GM12878 (cell line): ENCODE data around the gene DNAH17. TPM values are rescaled to one million over a fixed set of nuclear protein-coding genes. Genes with fewer than 3 reads are reported as not detected.

ENCODE experiments used
- ATAC-seq: fragments of 200-7000 bp; cut with Tn5 transposase; 3 replicates; pipeline ENCODE4 v1.9.1; 2020; ENCODE audit warnings: mild to moderate bottlenecking, moderate library complexity
- BruUV-seq: library from RNA; stranded (reverse); fragments of 400-500 nt; replicated peaks from 2 replicates; lab custom pipeline; 2021; lab: Mats Ljungman, UMichigan
- CTCF ChIA-PET: fragments of 300-600 bp; sonication (Branson Sonifier 250); formaldehyde crosslinking; extraction: SDS; loops from one replicate; lab custom pipeline; 2021; ENCODE audit warnings: inconsistent platforms; lab: Yijun Ruan, JAX
- POLR2A ChIA-PET: fragments of 350-600 bp; formaldehyde crosslinking; extraction: SDS; loops from one replicate; lab custom pipeline; 2021; ENCODE audit warnings: inconsistent platforms; lab: Charles Lee
- RAD21 ChIA-PET: fragments of 300-600 bp; sonication (Branson Sonifier 250); formaldehyde crosslinking; loops from one replicate; lab custom pipeline; 2023; ENCODE audit warnings: antibody characterized with exemption; ENCODE audit not compliant: unreplicated experiment; lab: Charles Lee
- SMC1A ChIA-PET: fragments of 300-600 bp; sonication (Branson Sonifier 250); formaldehyde crosslinking; loops from one replicate; lab custom pipeline; 2023; ENCODE audit not compliant: unreplicated experiment, uncharacterized antibody; lab: Charles Lee
- DNase-seq: peaks from one replicate; pipeline ENCODE4 v3.0.0-alpha.2; 2011; ENCODE audit warnings: low read depth, low spot score
- FAIRE-seq: peaks from 3 replicates; lab custom pipeline; 2011; peaks lifted over from hg19 to GRCh38; lab: Jason Lieb, UNC
- H2AFZ ChIP-seq: 2 replicates; pipeline ENCODE4 v1.6.0; 2011; ENCODE audit warnings: low read depth, low read length, control low read depth; ENCODE audit not compliant: control insufficient read depth
- H3K27ac ChIP-seq: 2 replicates; pipeline ENCODE4 v1.5.1; 2011; ENCODE audit warnings: control low read depth; ENCODE audit not compliant: control insufficient read depth, insufficient read depth
- H3K27me3 ChIP-seq, 2 experiments: replicated peaks in 1 of 2; 2 replicates each; pipeline versions ENCODE4 v1.6.0 to v1.6.1; 2011; ENCODE audit warnings: low read length in 1 of 2; ENCODE audit not compliant: control insufficient read depth in 2 of 2, insufficient read depth in 2 of 2
- H3K36me3 ChIP-seq, 2 experiments: 2 replicates each; pipeline ENCODE4 v1.5.1; 2011; ENCODE audit warnings: low read length in 1 of 2; ENCODE audit not compliant: control insufficient read depth in 2 of 2, insufficient read depth in 2 of 2
- H3K4me1 ChIP-seq: 2 replicates; pipeline ENCODE4 v1.6.1; 2011; ENCODE audit warnings: mild to moderate bottlenecking, low read length, moderate library complexity, mixed read lengths; ENCODE audit not compliant: control insufficient read depth, insufficient read depth
- H3K4me2 ChIP-seq: 2 replicates; pipeline ENCODE4 v1.6.0; 2011; ENCODE audit warnings: control low read depth; ENCODE audit not compliant: control insufficient read depth, insufficient read depth
- H3K4me3 ChIP-seq: fragments of 200-600 bp; sonication (generic); 2 replicates; pipeline ENCODE4 v1.5.1; 2016
- H3K79me2 ChIP-seq: 2 replicates; pipeline ENCODE4 v1.6.0; 2011; ENCODE audit warnings: low read length; ENCODE audit not compliant: control insufficient read depth, insufficient read depth
- H3K9ac ChIP-seq: 2 replicates; pipeline ENCODE4 v1.8.0; 2011; ENCODE audit warnings: low read length, control low read depth, mixed read lengths; ENCODE audit not compliant: control insufficient read depth, insufficient read depth
- H3K9me3 ChIP-seq: replicated peaks from 3 replicates; pipeline ENCODE4 v1.5.1; 2011; ENCODE audit warnings: mild to moderate bottlenecking, low read length; ENCODE audit not compliant: control insufficient read depth, insufficient read depth
- H4K20me1 ChIP-seq: 2 replicates; pipeline ENCODE4 v1.6.0; 2011; ENCODE audit not compliant: control insufficient read depth, insufficient read depth
- BCLAF1 ChIP-seq: fragments of 450-650 bp; IDR thresholded peaks from 2 replicates; pipeline ENCODE4 v1.6.1; 2017; ENCODE audit warnings: antibody characterized with exemption, mild to moderate bottlenecking, moderate library complexity
- ELK1 ChIP-seq: IDR thresholded peaks from 2 replicates; pipeline ENCODE4 v1.6.1; 2012; ENCODE audit warnings: low read depth, low read length, improper control_type of control experiment
- FOXM1 ChIP-seq: IDR thresholded peaks from 2 replicates; pipeline ENCODE4 v1.6.1; 2012; ENCODE audit warnings: low read depth, mild to moderate bottlenecking, inconsistent platforms, low read length, moderate library complexity
- IKZF2 ChIP-seq, 2 experiments: fragments of 450-650 bp; IDR thresholded peaks; 2 replicates each; pipeline ENCODE4 v1.6.1; 2017; ENCODE audit warnings: mild to moderate bottlenecking in 2 of 2, moderate library complexity in 2 of 2
- SREBF2 ChIP-seq: IDR thresholded peaks from 2 replicates; pipeline ENCODE4 v1.6.1; 2012; ENCODE audit warnings: mild to moderate bottlenecking, low read length
- YBX1 ChIP-seq: fragments of 450-650 bp; IDR thresholded peaks from 2 replicates; pipeline ENCODE4 v1.6.1; 2016; ENCODE audit warnings: antibody characterized with exemption
- ZNF274 ChIP-seq: IDR thresholded peaks from one replicate; pipeline ENCODE4 v1.8.0; 2011; ENCODE audit not compliant: insufficient read length, insufficient read depth
- WGBS: methylation state at CpG from one replicate; pipeline ENCODE4 v1.1.6; 2016; ENCODE audit warnings: low lambda C conversion rate; ENCODE audit not compliant: insufficient replicate concordance, insufficient coverage; ENCODE audit errors: missing lambda C conversion rate; 5-methylcytosine and 5-hydroxymethylcytosine counted together
- in situ Hi-C: fragments of 300-500 bp; cut with MboI; formaldehyde crosslinking; loops from 9 replicates; pipeline ENCODE4 v1.14.3; 2018; ENCODE audit warnings: mixed read lengths
- intact Hi-C: fragments of 100-400 bp; cut with micrococcal nuclease; formaldehyde crosslinking; loops from one replicate; pipeline ENCODE4 v1.14.2; 2022; ENCODE audit not compliant: unreplicated experiment
- polyA plus RNA-seq, 11 experiments: library from polyadenylated mRNA; depleted of rRNA in 4 of 11; unstranded in 6 of 11; stranded (reverse) in 5 of 11; fragments of >200 nt; fragmentation: Nextera tagmentation in 4 of 11; fragmentation: Illumina TruSeq in 1 of 11; extraction: Ambion mirVana in 4 of 11; extraction: Trizol in 1 of 11; gene quantifications; 1 replicate in 1 of 11; 2 replicates in 10 of 11; pipeline versions ENCODE4 v1.2.1 to v1.2.3, GENCODE V29; 2011 to 2016; ENCODE audit warnings: inconsistent platforms in 2 of 11, missing spikeins in 2 of 11, low read depth in 1 of 11
- total RNA-seq, 4 experiments: library from RNA; depleted of rRNA in 3 of 4; stranded (reverse); fragments of >200 nt in 3 of 4; fragmentation: Illumina TruSeq in 1 of 4; extraction: Trizol in 1 of 4; gene quantifications; 2 replicates each; pipeline versions ENCODE4 v1.2.1 to v1.2.3, GENCODE V29; 2013 to 2021

DNAH17 gene
- total and polyA plus RNA-seq, 10 of the 15 experiments (the other 5 are each of a cell fraction or from before 2014, with no cell fraction given): 0.16 to 2.9 (median 0.56) TPM

- Histone ChIP-seq H3K27me3 (no peaks in the 10 kb centered on the region; a peak in 1 of 4 replicates), H3K9ac (no peak overlapping the region), H3K27ac (no peak overlapping the region), H3K4me2 (no peak overlapping the region), H3K79me2 (no peaks in the 10 kb centered on the region), H3K4me3 (no peak overlapping the region)
- ATAC-seq (no peak), FAIRE-seq (no peak), DNase-seq (no peak)
- intact Hi-C loops: no loop called here
- POLR2A ChIA-PET: no interaction called here
- RAD21 ChIA-PET: no interaction called here
- no TSS peak for BruUV-seq
- in situ Hi-C loops: no loop called here
- 9% methylated on average over 6 of the region's 6 CpGs for WGBS
- SMC1A ChIA-PET: no interaction called here
- no peak for TF ChIP-seq ZNF274
- no peak for TF ChIP-seq FOXM1
- TF ChIP-seq BCLAF1: no peak
- no peak for TF ChIP-seq IKZF2 (IDR thresholded peaks at IDR 0.05)
- TF ChIP-seq YBX1: no peak
- TF ChIP-seq SREBF2: no peak
- TF ChIP-seq ELK1: no peak
- TF ChIP-seq, all 136 proteins: peak for 0
- no peaks in the 10 kb centered on the region for H3K9me3 ChIP-seq
- no peaks in the 10 kb centered on the region for H3K36me3 ChIP-seq
- no peaks in the 10 kb centered on the region for H4K20me1 ChIP-seq
- no peak overlapping the region for H2AFZ ChIP-seq
- CTCF ChIA-PET: no interaction called here
- H3K4me1 ChIP-seq: no peaks in the 10 kb centered on the region
Measured at GRCh38 chr17:78550464-78550863, 26.7 kb downstream of the DNAH17 start.
